NCI-H2081 (cell line): ENCODE data around the gene CD3E.

Source experiments
- DNase-seq, 2 experiments: peaks; one replicate each; lab custom pipeline; 2025; lab: John Stamatoyannopoulos, UW

CD3E gene

DNA sequence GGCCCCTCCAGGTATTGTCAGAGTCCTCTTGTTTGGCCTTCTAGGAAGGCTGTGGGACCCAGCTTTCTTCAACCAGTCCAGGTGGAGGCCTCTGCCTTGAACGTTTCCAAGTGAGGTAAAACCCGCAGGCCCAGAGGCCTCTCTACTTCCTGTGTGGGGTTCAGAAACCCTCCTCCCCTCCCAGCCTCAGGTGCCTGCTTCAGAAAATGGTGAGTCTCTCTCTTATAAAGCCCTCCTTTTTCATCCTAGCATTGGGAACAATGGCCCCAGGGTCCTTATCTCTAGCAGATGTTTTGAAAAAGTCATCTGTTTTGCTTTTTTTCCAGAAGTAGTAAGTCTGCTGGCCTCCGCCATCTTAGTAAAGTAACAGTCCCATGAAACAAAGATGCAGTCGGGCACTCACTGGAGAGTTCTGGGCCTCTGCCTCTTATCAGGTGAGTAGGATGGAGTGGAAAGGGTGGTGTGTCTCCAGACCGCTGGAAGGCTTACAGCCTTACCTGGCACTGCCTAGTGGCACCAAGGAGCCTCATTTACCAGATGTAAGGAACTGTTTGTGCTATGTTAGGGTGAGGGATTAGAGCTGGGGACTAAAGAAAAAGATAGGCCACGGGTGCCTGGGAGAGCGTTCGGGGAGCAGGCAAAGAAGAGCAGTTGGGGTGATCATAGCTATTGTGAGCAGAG lies at the start of gene CD3E:
TSS of gene CD3E (plus strand) at position 163 of the 681 bp plus-strand sequence. CDS start at position 386, 223 bp downstream.
- DNase-seq: no peak

DNA sequence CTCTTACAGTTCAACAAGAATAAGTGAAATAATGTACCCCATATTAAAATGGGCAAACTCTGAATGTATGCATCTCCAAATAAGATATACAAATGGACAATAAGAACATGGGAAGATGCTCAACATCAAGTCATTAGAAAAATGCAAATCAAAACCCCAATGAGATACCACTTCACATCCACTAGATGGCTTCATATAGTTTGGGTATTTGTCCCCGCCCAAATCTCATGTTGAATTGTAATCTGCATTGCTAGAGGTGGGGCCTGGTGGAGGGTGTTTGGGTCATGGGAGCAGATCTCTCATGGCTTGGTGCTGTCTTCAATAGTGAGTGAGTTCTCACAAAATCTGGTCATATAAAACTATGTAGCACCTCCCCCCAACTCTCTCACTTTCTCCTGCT lies 46.1 kb upstream of the CD3E start:
- DNase-seq: no peak

DNA sequence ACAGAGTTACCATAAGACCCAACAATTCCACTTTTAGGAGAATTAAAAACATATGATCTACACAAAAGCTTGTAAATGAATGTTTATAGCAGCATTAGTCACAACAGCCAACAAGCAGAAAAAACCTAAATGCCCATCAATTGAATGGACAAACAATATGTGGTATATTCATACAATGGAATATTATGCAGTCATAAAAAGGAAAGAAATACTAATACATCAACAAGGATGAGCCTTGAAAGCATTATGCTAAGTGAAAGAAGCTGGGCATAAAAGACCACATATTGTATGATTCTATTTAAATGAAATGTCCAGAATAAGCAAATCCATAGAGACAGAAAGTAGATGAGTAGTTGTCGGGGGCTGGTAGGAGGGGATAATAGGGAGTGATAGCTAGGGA lies 45.4 kb upstream of the CD3E start:
- no peak for DNase-seq

DNA sequence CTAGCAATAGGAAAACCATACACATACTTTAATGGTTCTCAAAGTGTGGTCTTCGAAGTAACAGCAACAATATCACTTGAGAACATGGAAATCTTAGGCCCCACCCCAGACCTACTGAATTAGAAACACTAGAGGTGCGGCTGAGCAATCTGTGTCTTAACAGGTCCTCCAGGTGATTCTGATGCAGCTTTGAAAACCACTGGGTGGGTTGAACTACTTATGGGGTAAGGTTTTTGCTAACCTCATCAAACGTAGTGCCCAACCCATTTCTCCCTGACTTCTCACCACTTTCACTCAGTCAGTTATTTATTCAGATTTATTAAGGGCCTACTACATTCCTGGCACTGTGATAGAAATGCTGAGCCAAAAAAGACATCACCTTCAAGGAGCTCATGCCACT lies 44.2 kb upstream of the CD3E start:
- no peak for DNase-seq

DNA sequence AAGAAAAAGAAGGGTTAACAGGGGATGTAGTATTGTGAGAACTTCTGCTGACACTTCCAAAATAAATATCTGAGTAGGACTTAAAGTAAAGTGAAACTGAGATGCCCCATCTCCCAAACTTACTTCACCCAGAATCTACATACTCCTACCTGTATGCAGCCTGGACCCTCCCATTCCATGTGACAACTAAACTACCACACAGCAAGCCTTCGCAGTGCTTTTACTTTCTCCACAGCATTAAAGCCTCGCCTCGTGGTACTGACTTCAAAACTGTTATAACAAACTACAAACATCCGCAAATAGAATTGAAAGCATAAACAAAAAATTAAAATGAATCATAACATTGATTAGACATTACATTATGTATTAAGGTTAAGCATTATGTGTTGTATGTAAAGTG lies 41.4 kb upstream of the CD3E start:
- no peak for DNase-seq

DNA sequence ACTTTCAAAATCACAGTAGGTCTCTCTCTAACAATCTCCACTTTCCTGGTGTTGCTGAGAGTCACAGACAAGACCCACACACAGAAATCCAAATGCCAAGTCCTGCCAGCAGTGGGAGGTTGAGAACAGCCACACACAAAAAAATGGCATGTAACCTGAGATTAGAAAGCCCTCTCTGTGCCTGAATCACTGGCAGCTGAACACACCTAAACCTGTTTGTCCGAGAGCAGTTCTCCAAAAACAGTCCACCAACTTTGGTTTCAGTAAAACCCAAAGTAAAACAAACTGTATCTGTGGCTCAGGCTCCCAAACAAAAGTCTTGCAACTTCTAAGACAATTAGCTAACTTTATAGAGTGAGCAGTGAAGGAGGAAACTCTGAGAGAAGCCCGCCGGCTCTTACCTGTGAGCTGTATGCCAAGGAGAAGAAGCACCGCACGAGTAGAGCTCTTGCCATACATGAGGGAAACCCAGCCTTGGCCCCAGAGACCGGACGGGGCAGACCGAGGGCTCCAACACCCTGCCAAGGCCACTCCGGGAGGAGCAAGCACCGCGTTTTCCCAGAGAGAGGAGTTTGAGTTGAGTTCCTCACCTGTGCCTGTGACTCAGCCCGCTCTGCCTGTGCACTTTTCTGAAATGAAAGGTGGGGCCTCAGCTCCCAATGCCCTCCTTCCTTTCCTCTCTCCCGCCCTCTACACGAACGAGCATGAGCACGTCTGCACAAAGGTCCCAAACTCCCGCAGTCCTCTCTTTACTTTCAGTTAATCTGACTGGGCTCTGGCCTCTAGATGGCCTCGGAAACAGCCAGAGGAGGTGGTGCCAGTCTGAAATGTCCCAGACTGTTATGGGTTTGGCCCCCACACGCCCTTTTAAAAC lies 40.6 kb upstream of the CD3E start, which contains the start of gene MPZL2:
TSS of gene MPZL2 (minus strand) at position 603 of the 874 bp plus-strand sequence. CDS start at position 459, 144 bp downstream.
- peak; percentile 17 to 37 for DNase-seq

DNA sequence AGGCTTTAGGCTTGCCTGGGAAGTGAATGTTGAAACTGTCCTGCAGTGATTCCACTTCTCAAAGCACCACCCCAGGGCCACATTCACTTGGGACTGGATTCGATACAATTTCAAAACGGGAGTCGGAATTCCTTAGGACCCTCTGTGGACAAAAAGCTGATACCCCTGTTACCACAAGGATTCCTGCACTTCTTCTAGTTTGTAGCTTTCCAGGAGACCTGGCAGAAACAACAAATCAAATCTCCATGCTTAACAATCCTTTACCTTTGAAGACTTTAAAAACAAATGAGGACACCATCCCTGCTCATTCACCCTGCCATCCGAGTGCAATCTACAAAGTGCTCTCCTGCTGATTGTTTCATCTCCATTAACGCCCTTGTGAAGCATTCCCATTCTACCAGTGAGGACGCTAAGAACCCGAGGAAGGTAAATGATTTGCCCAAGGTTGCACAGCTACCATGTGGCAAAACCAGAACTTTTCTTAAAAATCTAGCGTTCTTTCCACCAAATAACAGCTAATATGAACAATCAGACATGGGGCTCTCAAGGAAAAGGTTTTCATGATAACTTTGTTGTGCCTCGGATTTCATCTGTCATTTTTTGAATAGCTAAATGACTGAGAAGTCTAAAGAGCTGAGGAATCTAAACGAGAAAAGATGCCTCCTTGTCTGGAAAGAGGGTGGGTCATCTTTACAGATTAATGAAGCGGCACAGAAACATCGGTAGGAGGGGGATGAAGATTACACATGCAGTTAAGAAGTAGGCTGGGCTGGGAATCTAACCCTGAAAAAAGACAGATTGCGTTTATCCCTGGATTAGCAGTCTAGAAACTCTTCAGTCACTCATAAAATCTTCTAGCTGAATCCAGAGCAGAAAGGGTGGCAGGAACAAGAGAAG lies 39.7 kb upstream of the CD3E start:
- DNase-seq: no peak

DNA sequence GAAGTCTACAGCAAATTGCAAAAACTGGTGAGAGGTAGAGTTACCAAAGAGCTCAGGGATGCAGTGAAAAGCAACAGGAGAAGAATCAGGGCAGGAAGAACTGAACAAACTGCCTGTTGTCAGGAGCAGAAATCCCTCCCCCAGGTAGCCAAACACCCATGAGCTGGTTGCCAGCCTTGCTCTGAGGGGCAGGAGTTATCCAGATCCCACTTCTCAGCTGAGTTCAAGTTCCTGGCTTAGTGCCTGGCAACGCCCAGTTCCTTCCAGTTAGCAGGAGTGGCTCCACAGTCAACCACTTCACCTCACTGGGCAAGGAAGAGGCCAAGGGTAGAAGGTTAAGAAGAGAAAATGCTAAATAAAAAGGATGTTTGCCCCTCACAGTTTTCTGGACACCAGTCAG lies 38.6 kb upstream of the CD3E start:
- no peak for DNase-seq

DNA sequence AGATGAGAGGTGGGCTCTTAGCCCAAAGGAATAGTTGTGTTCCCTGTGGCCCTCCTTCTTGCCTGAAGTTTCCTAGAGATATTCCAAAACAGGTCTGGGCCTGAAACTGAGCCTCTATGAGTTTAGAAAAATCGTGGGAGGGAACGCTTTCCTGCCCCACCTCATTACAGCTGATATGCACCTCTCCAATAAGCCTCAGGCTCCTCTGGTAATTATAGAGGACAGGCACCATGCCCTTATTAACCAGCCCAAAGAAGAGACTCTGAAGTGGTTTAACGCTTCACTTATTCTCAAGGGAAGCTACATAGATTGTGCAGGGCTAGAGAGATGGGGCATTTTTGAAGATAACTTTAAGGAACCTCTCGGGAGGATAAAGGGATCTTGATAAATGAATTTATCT lies 37.0 kb upstream of the CD3E start:
- no peak for DNase-seq

DNA sequence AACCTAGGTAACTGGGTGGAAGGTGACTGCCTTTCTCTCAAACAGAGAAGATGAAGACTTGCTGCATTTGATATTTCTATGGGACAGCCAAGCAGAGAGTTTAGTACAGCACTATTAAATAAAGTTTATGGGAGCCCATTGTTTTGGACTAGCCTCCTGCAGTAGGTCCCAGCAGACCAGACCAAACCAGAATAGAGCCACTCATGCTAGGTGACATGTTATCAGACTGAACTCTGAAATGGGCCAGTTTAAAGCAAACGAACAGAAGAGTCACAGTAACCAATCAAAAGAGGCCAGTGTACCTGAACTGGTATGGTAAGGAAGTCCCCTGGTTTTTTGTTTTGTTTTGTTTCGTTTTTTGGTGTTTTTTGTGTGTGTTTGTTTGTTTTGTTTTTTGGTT lies 32.5 kb upstream of the CD3E start:
- DNase-seq: no peak

DNA sequence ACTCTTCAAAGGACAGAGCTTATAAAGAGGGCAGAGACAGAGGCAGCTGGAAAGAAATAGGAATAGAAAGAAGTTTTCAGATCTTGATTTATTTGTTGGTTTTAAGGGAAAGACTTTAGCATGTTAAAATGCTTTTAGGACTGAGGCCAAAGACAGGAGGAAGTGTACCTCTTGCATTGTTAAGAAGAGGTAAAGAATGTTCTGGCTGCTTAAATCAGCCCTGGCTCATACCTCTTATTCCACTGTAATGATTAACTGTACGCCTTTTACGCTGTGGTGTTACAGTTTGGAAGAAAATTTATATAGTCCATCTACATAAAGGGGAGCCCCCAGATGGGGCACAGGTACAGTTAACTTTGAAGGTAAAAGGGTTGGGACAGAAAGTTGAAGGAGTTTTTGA lies 30.3 kb upstream of the CD3E start:
- no peak for DNase-seq

DNA sequence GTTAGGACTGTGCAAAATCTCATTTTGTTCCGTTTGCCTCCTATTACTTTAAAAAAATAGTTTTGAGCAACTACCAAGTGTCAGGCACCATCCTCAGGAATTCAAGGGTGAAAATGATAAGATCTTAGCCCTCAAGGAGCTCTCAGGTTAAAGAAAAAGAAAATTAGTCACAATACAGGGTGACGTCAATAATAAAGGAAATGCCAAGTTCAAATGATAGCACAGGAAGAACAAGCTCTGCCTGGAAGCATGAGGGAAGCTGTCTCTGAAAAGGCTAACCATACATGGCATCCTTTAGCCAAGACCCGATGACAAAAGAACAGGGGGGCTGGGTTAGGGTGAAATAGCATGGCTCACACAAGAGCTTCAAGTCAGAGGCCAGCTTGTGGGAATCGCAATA lies 29.4 kb upstream of the CD3E start:
- DNase-seq: no peak

DNA sequence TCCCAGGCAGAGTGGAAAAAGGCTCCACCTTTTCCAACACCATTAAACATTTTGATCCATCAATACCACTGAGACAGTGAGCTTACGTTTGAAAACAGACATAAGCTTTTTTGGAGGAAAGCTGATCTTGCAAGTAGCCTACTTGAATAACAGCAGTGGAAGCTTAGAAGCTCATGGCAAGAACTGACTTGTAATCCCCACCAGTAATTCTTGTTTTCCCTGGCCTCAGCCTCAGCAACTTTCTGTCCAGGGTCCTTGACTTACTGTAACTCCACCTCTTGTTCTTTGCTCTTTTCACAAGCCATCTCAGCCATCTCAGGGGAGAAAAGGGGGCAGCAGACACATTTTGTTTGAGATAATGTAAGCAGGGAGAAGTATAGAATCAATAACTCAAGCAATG lies 28.1 kb upstream of the CD3E start:
- no peak for DNase-seq

DNA sequence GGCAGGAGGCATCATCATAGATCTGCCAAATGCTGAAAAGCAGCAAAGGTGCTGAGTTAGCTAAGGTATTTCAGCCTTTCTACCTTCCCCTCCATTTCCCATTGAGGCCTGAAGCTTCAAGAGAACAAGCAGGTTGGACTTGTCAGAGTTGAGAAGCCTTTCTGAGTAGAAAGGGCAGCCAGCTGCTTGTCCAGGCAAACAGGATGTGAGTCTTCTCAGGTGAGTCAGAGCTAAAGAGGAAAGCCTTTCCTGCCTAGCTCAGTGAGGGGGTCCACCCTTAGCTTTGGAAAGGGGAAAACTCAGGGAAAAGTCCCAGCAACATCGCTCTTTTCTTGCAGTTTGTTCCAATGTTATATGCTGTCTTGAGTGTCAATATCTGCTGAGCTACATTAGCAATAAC lies 27.2 kb upstream of the CD3E start:
- DNase-seq: no peak

DNA sequence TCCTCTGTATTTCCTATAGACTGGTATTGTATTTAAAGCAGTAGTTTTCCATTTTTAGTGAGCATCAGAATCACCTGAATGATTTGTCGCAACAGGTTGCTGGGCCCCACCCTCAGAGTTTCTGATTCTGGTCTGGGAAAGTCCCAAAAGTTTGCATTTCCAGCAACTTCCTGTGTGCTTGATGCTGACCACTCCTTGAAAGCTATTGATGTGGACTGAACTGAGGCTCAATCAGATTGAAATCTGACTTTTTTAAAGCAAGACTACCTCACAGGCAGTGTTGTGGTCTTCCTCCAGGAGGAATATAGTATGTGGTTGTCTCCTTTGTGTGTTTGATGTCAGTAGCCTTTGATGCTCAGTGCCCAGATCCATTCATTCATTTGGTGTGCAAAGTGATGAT lies 23.2 kb upstream of the CD3E start:
- no peak for DNase-seq

DNA sequence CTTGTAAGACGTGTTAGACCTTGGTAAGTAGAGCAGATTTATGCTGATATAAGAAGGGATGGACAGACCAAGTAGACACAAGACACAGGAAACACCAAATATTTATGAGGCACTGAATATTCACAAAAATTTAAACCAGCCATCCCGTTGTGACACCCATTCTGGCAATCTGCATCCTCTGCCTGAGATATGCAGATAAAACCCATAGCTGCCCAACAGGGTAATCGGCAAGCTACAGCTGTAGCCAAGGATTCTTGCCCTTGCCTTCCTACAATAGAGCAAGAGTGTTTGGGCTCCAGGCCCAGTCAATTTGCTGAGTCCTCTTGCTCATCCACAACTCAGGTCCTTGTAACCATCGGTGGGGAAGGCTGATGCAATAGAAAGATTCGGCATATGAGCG lies 21.9 kb upstream of the CD3E start:
- DNase-seq: no peak

DNA sequence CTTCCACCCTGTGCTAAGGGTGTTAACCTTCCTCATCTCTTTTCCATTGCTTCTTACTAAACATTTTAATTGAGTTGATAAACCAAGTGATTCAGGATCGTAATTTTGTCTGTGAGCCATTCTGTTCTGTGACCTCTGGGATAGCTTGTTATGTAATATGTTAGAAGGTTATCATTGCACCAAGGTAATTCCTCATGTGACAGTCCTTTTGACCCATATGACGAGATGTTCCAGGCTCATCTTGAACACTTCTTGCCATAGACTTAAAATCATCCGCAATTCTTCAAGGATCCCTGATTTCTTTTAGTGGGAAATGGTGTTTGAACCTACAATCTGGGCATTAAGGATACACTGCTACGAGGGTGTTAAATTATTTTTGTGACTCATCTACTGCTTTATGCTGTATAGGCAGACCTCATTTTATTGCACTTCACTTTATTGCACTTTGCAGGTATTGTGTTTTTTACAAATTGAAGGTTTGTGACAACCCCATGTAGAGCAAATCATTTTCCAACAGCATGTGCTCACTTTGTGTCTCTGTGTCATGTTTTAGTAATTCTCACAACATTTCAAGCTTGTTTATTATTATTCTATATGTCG lies 21.4 kb upstream of the CD3E start:
- DNase-seq: no peak

DNA sequence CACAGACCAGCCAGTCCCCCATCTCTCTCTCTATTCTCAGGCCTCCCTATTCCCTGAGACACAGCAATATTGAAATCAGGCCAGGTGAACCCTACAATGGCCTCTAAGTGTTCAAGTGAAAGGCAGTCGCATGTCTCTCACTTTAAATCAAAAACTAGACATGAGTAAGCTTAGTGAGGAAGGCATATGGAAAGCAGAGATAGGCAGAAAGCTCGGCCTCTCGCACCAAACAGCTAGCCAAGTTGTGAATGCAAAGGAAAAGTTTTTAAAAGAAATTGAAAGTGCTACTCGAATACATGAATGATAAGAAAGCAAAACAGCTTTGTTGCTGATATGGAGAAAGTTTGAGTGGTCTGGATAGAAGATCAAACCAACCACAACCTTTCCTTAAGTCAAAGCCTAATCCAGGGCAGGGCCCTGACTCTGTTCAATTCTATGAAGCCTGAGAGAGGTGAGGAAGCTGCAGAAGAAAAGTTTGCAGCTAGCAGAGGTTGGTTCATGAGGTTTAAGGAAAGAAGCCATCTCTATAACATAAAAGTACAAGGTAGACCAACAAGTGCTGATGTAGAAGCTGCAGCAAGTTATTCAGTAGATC lies 20.7 kb upstream of the CD3E start:
- DNase-seq: no peak

DNA sequence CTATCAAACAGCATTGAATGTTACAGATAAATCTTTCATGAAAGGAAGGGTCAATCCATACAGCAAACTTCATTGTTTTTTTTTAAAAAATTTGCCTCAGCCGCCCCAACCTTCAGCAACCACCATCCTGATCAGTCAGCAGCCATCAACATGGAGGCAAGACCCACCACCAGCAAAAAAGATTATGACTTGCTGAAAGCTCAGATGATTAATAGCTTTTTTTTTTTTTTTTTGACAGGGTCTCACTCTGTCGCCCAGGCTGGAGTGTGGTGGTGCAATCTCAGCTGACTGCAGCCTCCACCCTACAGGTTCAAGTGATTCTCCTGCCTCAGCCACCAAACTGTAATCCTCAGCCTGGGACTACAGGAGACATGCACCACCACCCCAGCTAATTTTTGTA lies 18.0 kb upstream of the CD3E start:
- no peak for DNase-seq

DNA sequence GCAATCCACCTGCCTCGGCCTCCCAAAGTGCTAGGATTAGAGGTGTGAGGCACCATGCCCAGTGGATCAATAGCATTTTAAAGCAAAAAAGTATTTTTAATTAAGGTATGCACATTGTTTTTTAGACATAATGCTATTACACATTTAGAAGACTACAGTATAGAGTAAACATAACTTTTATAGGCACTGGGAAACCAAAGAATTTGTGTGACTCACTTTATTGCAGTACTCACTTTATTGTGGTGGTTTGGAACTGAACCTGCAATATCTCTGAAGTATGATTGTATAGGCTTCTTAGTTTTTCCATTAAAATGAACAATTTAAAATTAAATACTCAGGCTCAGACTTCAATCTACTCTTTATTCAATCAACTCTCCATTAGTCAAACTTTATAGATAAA lies 17.5 kb upstream of the CD3E start:
- no peak for DNase-seq

DNA sequence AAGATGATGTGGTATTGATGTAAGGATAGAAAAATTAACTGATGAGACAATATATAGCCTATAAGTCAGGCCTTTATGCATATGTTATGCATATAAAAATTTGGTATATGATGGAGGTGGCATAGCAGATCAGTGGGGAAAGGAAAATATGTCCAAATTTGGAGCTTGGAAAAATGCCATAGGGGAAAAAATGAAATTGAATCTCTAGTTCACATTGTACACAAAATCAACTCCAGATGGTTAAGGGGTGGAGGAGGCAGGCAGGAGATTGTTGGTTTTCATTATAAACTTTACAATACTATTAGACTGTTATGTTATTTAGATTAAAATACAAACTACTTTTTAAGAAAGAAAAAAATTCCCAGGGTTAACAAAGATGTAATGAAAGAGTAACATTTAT lies 15.1 kb upstream of the CD3E start:
- DNase-seq: no peak

DNA sequence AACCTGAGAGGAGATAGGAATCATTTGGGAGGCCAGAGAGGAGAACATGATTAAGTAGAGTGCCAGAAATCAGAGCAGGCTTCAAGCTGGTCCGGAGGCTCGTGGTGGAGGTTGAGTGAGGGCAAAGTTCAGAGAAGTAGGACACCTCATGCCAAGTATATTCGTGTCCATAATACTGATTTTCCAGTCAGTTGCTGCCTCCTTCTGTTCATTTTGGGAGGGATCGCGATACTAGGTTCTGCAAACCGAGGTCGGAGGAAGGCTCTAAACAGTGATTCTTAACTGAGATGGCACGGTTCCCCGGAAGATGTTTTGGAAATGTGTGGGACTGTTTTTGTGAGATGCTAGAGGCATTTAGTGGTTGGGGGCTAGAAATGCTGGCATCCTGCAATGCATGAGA lies 13.6 kb upstream of the CD3E start:
- DNase-seq: no peak
